ENCODE results near the gene ACTL10.

The ACTL10 gene

GRCh38 chr20:33655164-33655563, 11.6 kb upstream of the ACTL10 start:
- ChIA-PET CTCF (no interaction called here), POLR2A (interaction anchor here (3.1 kb wide), 1 partner anchor 9 kb away, joined by 23 read pairs; the partner anchor contains the start of gene C20orf144)
- TF ChIP-seq ELF4 (IDR thresholded peaks at IDR 0.05), result no peak
- no peak for TF ChIP-seq FOXM1 (IDR thresholded peaks at IDR 0.05; ENCODE audit: borderline replicate concordance)
- no peak for TF ChIP-seq TARDBP (IDR thresholded peaks at IDR 0.05)
- TF ChIP-seq NFRKB (IDR thresholded peaks at IDR 0.05), result no peak
- no peak for TF ChIP-seq SUZ12 (IDR thresholded peaks at IDR 0.05)
- no peak for TF ChIP-seq HDGF (IDR thresholded peaks at IDR 0.05; ENCODE audit: borderline replicate concordance)
- no peak for TF ChIP-seq ZNF384 (IDR thresholded peaks at IDR 0.05)
- TF ChIP-seq BHLHE40 (IDR thresholded peaks at IDR 0.05; ENCODE audit: borderline replicate concordance), result no peak
- TF ChIP-seq, protein P1, sequence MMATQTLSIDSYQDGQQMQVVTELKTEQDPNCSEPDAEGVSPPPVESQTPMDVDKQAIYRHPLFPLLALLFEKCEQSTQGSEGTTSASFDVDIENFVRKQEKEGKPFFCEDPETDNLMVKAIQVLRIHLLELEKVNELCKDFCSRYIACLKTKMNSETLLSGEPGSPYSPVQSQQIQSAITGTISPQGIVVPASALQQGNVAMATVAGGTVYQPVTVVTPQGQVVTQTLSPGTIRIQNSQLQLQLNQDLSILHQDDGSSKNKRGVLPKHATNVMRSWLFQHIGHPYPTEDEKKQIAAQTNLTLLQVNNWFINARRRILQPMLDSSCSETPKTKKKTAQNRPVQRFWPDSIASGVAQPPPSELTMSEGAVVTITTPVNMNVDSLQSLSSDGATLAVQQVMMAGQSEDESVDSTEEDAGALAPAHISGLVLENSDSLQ (IDR thresholded peaks at IDR 0.05), result no peak
- no peak for TF ChIP-seq CTBP1 (IDR thresholded peaks at IDR 0.05; ENCODE audit: borderline replicate concordance)
- TF ChIP-seq L3MBTL2 (conservative IDR thresholded peaks at IDR 0.05), result no peak
- no peak for TF ChIP-seq ARNT (IDR thresholded peaks at IDR 0.05)
- TF ChIP-seq FOXA1 (IDR thresholded peaks at IDR 0.05), result no peak
- TF ChIP-seq LEF1 (IDR thresholded peaks at IDR 0.05; ENCODE audit: borderline replicate concordance), result no peak
- no peak for TF ChIP-seq FOXK2 (IDR thresholded peaks at IDR 0.05)
- TF ChIP-seq SP1 (IDR thresholded peaks at IDR 0.05), result no peak
- DNase-seq (ENCODE audit: extremely low spot score), result no peak

- TF ChIP-seq BHLHE40 (IDR thresholded peaks at IDR 0.05; ENCODE audit: borderline replicate concordance) (no peak), HDGF (IDR thresholded peaks at IDR 0.05; ENCODE audit: borderline replicate concordance) (no peak), ZNF384 (IDR thresholded peaks at IDR 0.05) (no peak), NFRKB (IDR thresholded peaks at IDR 0.05) (no peak), ELF4 (IDR thresholded peaks at IDR 0.05) (no peak), FOXM1 (IDR thresholded peaks at IDR 0.05; ENCODE audit: borderline replicate concordance) (no peak), L3MBTL2 (conservative IDR thresholded peaks at IDR 0.05) (no peak), CTBP1 (IDR thresholded peaks at IDR 0.05; ENCODE audit: borderline replicate concordance) (no peak), FOXK2 (IDR thresholded peaks at IDR 0.05) (no peak), FOXA1 (IDR thresholded peaks at IDR 0.05) (no peak), TARDBP (IDR thresholded peaks at IDR 0.05) (no peak), ARNT (IDR thresholded peaks at IDR 0.05) (no peak), LEF1 (IDR thresholded peaks at IDR 0.05; ENCODE audit: borderline replicate concordance) (no peak), SP1 (IDR thresholded peaks at IDR 0.05) (no peak), SUZ12 (IDR thresholded peaks at IDR 0.05) (no peak)
- TF ChIP-seq, protein P1 (IDR thresholded peaks at IDR 0.05), result no peak
- POLR2A ChIA-PET, result no interaction called here
- CTCF ChIA-PET, result no interaction called here
- no peak for DNase-seq (ENCODE audit: extremely low spot score)
Measured at GRCh38 chr20:33656010-33656782, 10.5 kb upstream of the ACTL10 start.

DNA sequence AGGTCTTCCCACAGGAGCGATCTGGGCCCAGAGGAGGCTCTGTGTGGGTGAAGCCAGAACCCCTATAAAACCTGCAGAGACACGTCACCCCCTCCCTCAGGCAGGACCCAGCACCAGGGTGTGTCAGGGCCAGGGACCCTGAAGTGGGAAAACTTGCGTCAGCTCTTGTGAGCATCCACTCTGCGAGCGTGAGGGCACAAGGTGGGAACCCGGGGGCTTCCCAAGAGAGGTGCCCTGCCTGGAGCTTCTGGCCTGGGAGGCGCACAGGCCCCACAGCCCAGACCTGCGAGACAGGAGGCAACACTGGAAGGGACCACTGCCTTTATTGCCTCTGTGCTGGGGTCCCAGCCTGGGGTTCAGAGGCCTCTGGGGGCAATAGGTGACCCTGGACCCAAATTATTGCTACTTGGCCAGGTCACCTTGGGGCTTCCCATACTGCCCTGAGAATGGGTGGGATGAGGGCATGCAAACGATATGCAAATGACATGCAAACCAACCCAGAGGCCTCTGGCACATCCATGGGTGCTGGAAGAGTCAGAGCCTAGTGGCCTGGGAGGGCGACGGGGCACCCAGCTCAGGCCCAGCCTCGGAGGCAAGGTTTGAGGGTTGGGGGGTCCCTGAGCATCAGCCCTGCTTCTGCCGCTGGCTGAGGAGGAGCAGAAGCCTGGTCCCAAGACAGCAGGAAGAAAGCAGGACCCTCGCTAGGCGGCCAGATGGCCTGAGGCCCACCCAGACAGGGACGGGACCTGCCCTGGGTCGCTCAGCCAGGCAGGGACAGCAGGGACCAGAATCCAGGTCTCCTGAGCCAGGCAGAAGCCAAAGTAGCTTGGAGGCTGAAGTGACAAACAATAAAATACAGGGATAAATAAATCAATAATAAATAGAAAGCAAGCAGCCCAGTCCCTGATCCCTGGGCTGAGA, 9.7 kb upstream of the ACTL10 start:
- CTCF ChIA-PET, result no interaction called here
- DNase-seq (ENCODE audit: extremely low spot score), result no peak
- POLR2A ChIA-PET, result no interaction called here
- TF ChIP-seq HDGF (IDR thresholded peaks at IDR 0.05; ENCODE audit: borderline replicate concordance) (no peak), FOXK2 (IDR thresholded peaks at IDR 0.05) (no peak), LEF1 (IDR thresholded peaks at IDR 0.05; ENCODE audit: borderline replicate concordance) (no peak), BHLHE40 (IDR thresholded peaks at IDR 0.05; ENCODE audit: borderline replicate concordance) (no peak), ZNF384 (IDR thresholded peaks at IDR 0.05) (no peak), ARNT (IDR thresholded peaks at IDR 0.05) (no peak), L3MBTL2 (conservative IDR thresholded peaks at IDR 0.05) (no peak), SP1 (IDR thresholded peaks at IDR 0.05) (no peak), TARDBP (IDR thresholded peaks at IDR 0.05) (no peak)

DNA sequence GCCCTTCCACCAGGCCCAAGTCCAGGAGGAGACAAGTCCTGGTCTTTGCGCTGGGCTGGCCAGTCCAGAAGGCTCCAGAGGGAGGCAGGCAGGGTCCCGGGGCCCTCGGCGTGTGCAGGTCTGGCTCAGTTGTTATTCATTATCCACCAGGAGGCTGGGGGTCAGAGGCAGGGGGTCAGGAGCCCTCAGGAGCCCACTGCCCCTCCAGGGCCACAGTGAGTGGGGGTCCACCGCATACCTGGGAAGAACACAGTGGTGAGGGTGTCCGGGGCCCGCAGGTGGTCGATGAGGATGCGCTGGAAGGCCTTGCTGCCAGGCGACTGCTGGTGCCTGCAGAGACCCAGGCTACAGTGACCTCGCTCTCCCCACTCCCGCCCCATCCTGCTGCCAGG, 9.0 kb upstream of the ACTL10 start:
- ChIA-PET CTCF (no interaction called here), POLR2A (no interaction called here)
- TF ChIP-seq FOXK2 (IDR thresholded peaks at IDR 0.05) (no peak), ELF4 (IDR thresholded peaks at IDR 0.05) (no peak), L3MBTL2 (conservative IDR thresholded peaks at IDR 0.05) (no peak), FOXM1 (IDR thresholded peaks at IDR 0.05; ENCODE audit: borderline replicate concordance) (no peak), LEF1 (IDR thresholded peaks at IDR 0.05; ENCODE audit: borderline replicate concordance) (no peak), TARDBP (IDR thresholded peaks at IDR 0.05) (no peak), SUZ12 (IDR thresholded peaks at IDR 0.05) (no peak), HDGF (IDR thresholded peaks at IDR 0.05; ENCODE audit: borderline replicate concordance) (no peak), NFRKB (IDR thresholded peaks at IDR 0.05) (no peak), FOXA1 (IDR thresholded peaks at IDR 0.05) (no peak), CTBP1 (IDR thresholded peaks at IDR 0.05; ENCODE audit: borderline replicate concordance) (no peak), SP1 (IDR thresholded peaks at IDR 0.05) (no peak), BHLHE40 (IDR thresholded peaks at IDR 0.05; ENCODE audit: borderline replicate concordance) (no peak), ZNF384 (IDR thresholded peaks at IDR 0.05) (no peak), ARNT (IDR thresholded peaks at IDR 0.05) (no peak)
- TF ChIP-seq, protein P1 (IDR thresholded peaks at IDR 0.05), result no peak
- no peak for DNase-seq (ENCODE audit: extremely low spot score)

- POLR2A ChIA-PET, result no interaction called here
- CTCF ChIA-PET, result no interaction called here
- TF ChIP-seq TARDBP (IDR thresholded peaks at IDR 0.05), result no peak
- TF ChIP-seq, protein P1 (IDR thresholded peaks at IDR 0.05), result no peak
- no peak for TF ChIP-seq SP1 (IDR thresholded peaks at IDR 0.05)
- TF ChIP-seq SUZ12 (IDR thresholded peaks at IDR 0.05), result no peak
- TF ChIP-seq ARNT (IDR thresholded peaks at IDR 0.05), result no peak
- no peak for TF ChIP-seq BHLHE40 (IDR thresholded peaks at IDR 0.05; ENCODE audit: borderline replicate concordance)
- TF ChIP-seq FOXA1 (IDR thresholded peaks at IDR 0.05), result no peak
- DNase-seq (ENCODE audit: extremely low spot score), result no peak
Measured at GRCh38 chr20:33658510-33658909, 8.2 kb upstream of the ACTL10 start.

Measured in HEK293T (cell line).